Esophagus squamous epithelium (tissue), 5 donors: ENCODE data around the gene RBMX2. TPM values are rescaled to one million over a fixed set of nuclear protein-coding genes. Genes with fewer than 3 reads are reported as not detected.

Experiments
- DNase-seq: peaks from one replicate; lab custom pipeline; 2025; lab: John Stamatoyannopoulos, UW
- H3K27ac ChIP-seq, 4 donors: fragments of 200-600 bp; sonication (generic); one replicate each; pipeline ENCODE4 v1.5.1; 2016 to 2019; ENCODE audit warnings: mild to moderate bottlenecking in 1 of 4
- H3K27me3 ChIP-seq, 4 donors: fragments of 200-600 bp; sonication (generic); 1 replicate in 3 of 4; 2 replicates in 1 of 4; pipeline versions ENCODE4 v1.5.1 to v1.6.0; 2017 to 2021; ENCODE audit warnings: antibody characterized with exemption in 1 of 4
- H3K36me3 ChIP-seq, 3 donors: fragments of 200-600 bp; sonication (generic); one replicate each; pipeline ENCODE4 v1.5.1; 2016 to 2019
- H3K4me1 ChIP-seq, 3 donors: fragments of 200-600 bp; sonication (generic); one replicate each; pipeline ENCODE4 v1.5.1; 2017 to 2019
- H3K4me3 ChIP-seq, 4 donors: fragments of 200-600 bp; sonication (generic); 1 replicate in 3 of 4; 2 replicates in 1 of 4; pipeline ENCODE4 v1.5.1; 2016 to 2019; ENCODE audit warnings: mild to moderate bottlenecking in 2 of 4, moderate library complexity in 1 of 4
- H3K9me3 ChIP-seq, 3 donors: fragments of 200-600 bp; sonication (generic); one replicate each; pipeline ENCODE4 v1.5.1; 2016 to 2019
- POLR2A ChIP-seq, 4 donors: fragments of 450-650 bp; IDR thresholded peaks; one replicate each; pipeline ENCODE4 v1.6.1; 2017; ENCODE audit warnings: antibody characterized with exemption in 4 of 4, mild to moderate bottlenecking in 4 of 4, moderate library complexity in 3 of 4
- WGBS, 2 donors: methylation state at CpG; one replicate each; pipeline ENCODE4 v1.1.5; 2018; 5-methylcytosine and 5-hydroxymethylcytosine counted together
- intact Hi-C: fragments of 100-400 bp; cut with DNase I; formaldehyde crosslinking; loops from one replicate; pipeline ENCODE4 v1.15.0; 2022
- total RNA-seq, 4 donors: library from RNA; depleted of rRNA; stranded (reverse); fragments of >200 nt; gene quantifications; one replicate each; pipeline ENCODE4 v1.1.0, GENCODE V29; 2016
- TF ChIP-seq, protein P1 (sequence below), 6 experiments: fragments of 450-650 bp in 4 of 6; fragments of 200-600 bp in 2 of 6; sonication (generic) in 2 of 6; IDR thresholded peaks; one replicate each; pipeline ENCODE4 v1.5.1; 2016 to 2019; ENCODE audit warnings: antibody characterized with exemption in 6 of 6, mild to moderate bottlenecking in 4 of 6, moderate library complexity in 4 of 6
- donor health status: DM: yes; HTN: yes; CAD: no.

The RBMX2 gene
- total RNA-seq, 4 donors from 2014 or later, result 4.4 to 13.0 (median 11.3) TPM

DNA sequence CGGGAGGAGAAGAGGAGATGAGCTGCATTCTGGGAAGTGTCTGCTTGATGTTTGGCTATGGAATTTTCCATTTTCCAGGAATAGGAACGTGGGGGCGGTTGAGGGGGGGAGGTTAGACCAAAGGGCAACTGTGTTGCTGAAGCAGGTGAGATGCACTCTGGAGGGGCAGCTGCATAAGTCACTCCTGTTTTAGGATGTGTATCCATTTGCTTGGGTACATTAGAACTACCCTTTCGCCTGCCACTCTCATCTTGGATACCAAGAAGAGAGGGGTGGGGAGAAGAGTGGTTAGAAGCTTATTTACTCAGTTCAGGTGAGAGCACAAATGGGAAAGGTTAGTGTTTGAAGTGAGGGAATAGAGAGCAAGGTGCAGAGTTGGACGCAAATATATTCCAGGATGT lies 15.4 kb upstream of the RBMX2 start:
- H3K36me3 ChIP-seq, result no peaks in the 10 kb centered on the region

DNA sequence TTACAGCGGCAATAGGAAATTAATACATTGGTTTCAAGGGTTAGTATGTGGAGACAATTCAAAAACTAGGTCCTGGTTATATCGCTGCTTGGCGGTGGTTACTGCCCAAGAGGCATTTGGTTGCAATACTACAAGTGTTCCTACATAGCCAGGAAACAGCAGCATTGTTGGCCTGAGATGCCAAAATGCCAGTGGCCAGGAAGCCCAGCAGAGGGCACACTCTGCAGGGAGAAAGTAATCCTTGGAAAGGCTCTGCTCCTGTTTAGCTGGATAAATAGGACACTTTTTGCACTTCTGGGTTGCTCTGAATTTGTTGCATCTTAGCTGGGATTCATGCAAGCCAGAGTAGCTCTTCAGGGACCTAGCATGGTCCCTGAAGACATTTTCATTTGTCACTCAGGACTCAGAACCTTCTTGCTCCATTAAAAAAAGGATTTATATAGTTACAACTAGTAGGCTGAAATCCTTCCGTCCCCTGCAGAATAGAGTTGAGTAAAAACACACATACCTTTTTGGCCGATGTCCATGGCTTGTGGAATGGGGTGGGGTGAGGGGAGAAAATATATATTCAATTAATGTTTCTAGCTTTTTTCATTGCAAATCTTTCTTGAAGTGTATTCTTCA lies 8.2 kb upstream of the RBMX2 start:
- WGBS, 2 donors, result 32 to 37% methylated on average over 4 to 5 of the region's 5 CpGs
- intact Hi-C loops, result no loop called here
- DNase-seq, result no peak

More for the DNA sequence above, 15.4 kb upstream of the RBMX2 start:
- H3K27ac ChIP-seq, result no peak overlapping the region
- WGBS, 2 donors, result 20 to 53% methylated on average over 1 to 4 of the region's 5 CpGs
- no peak for DNase-seq
- H3K4me1 ChIP-seq, result no peaks in the 10 kb centered on the region
- no peaks in the 10 kb centered on the region for H3K9me3 ChIP-seq
- H3K4me3 ChIP-seq, result no peak overlapping the region
- intact Hi-C loops, result no loop called here
- TF ChIP-seq, protein P1, sequence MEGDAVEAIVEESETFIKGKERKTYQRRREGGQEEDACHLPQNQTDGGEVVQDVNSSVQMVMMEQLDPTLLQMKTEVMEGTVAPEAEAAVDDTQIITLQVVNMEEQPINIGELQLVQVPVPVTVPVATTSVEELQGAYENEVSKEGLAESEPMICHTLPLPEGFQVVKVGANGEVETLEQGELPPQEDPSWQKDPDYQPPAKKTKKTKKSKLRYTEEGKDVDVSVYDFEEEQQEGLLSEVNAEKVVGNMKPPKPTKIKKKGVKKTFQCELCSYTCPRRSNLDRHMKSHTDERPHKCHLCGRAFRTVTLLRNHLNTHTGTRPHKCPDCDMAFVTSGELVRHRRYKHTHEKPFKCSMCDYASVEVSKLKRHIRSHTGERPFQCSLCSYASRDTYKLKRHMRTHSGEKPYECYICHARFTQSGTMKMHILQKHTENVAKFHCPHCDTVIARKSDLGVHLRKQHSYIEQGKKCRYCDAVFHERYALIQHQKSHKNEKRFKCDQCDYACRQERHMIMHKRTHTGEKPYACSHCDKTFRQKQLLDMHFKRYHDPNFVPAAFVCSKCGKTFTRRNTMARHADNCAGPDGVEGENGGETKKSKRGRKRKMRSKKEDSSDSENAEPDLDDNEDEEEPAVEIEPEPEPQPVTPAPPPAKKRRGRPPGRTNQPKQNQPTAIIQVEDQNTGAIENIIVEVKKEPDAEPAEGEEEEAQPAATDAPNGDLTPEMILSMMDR (IDR thresholded peaks at IDR 0.05), result no peak
- TF ChIP-seq POLR2A (IDR thresholded peaks at IDR 0.05), result no peak
- no peaks in the 10 kb centered on the region for H3K27me3 ChIP-seq

DNA sequence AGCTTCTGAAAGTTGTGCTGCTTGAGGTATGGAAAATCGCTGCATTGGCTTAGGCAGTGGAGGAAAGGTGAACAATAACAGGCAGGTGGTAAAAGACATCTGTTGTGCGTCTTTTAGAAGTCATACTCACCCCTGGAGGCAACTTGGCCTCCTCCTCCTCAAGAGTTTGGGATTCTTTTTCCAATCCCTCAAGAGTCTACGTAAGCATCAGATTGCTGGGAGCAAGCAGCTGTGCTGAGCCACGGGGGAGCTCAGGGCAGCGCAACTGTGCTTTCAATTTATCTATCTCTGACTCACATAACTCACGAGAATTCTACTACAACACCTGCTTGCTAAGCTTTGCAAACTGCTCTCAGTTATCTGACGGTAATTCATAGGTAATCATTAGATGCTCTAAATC lies 6.4 kb upstream of the RBMX2 start:
- no peak for DNase-seq
- TF ChIP-seq, protein P1 (IDR thresholded peaks at IDR 0.05), result no peak
- TF ChIP-seq POLR2A (IDR thresholded peaks at IDR 0.05), result no peak
- no peaks in the 10 kb centered on the region for H3K36me3 ChIP-seq
- intact Hi-C loops, result no loop called here
- H3K27ac ChIP-seq, result no peak overlapping the region
- WGBS, 2 donors, result 61% methylated on average over 7 of the region's 7 CpGs
- H3K9me3 ChIP-seq, result no peaks in the 10 kb centered on the region
- peaks cover 0 to 4% (median 0%) of the 10 kb centered on the region in 4 donors for H3K27me3 ChIP-seq
- H3K4me1 ChIP-seq, result no peaks in the 10 kb centered on the region
- H3K4me3 ChIP-seq, result no peak overlapping the region

More for the DNA sequence above, 8.2 kb upstream of the RBMX2 start:
- TF ChIP-seq, protein P1 (IDR thresholded peaks at IDR 0.05), result peak in 5 of 6 experiments; percentile 42 to 57 (median 47)
- TF ChIP-seq POLR2A (IDR thresholded peaks at IDR 0.05), result no peak
- Histone ChIP-seq H3K4me3 (no peak overlapping the region), H3K27ac (no peak overlapping the region), H3K4me1 (no peaks in the 10 kb centered on the region), H3K36me3 (no peaks in the 10 kb centered on the region), H3K27me3 (peaks cover 0 to 4% (median 0%) of the 10 kb centered on the region in 4 donors), H3K9me3 (no peaks in the 10 kb centered on the region)

DNA sequence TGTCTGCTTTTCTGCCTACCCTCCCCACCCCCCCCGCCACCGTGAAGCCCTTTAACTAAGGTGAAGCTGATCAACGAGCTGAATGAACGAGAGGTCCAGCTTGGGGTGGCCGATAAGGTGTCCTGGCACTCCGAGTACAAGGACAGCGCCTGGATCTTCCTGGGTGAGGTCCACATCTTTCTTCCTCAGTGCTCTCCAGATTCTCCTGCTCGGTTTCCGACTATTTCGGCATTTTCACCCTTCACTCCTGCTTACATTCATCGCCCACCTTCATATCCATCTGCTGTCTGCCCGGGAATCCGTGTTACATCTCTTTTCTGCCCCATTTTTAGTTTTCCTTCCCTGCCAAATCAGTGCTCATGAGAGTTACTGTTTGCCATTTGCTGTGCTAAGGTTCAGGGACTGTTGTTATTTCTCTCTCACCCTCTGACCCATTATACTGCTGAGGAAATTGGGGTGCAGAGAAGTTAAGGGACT lies 459 bp downstream of the RBMX2 start:
- H3K27me3 ChIP-seq, result no peaks in the 10 kb centered on the region

DNA sequence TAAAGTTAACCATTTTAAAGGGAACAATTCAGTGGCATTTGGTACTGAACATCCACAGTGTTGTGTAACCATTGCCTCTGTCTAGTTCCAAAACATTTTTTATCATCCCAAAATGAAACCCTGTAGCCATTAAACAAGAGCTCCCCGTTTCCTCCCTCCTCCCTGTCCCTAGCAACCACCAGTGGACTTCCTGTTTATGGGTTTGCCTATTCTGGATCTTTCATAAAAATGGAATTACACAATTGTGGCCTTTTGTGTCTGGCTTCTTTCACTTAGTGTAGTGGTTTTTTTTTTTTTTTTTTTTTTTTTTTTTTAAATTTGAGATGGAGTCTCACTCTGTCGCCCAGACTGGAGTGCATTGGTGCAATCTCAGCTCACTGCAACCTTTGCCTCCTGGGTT lies 11.6 kb downstream of the RBMX2 start:
- H3K9me3 ChIP-seq, result no peaks in the 10 kb centered on the region
- no peak overlapping the region for H3K27ac ChIP-seq
- no peaks in the 10 kb centered on the region for H3K27me3 ChIP-seq
- intact Hi-C loops, result no loop called here
- DNase-seq, result no peak
- H3K4me3 ChIP-seq, result no peak overlapping the region
- H3K4me1 ChIP-seq, result no peaks in the 10 kb centered on the region
- H3K36me3 ChIP-seq, result peaks cover 0 to 51% (median 4%) of the 10 kb centered on the region in 3 donors
- 47 to 83% methylated on average over 1 to 2 of the region's 2 CpGs for WGBS, 2 donors
- no peak for TF ChIP-seq POLR2A (IDR thresholded peaks at IDR 0.05)
- TF ChIP-seq, protein P1 (IDR thresholded peaks at IDR 0.05), result no peak

More for the DNA sequence above, 459 bp downstream of the RBMX2 start:
- peaks cover 0 to 25% (median 0%) of the 10 kb centered on the region in 3 donors for H3K36me3 ChIP-seq
- peak overlapping the region; percentile 55 to 80 (median 62) for H3K4me3 ChIP-seq
- no peak for DNase-seq
- H3K27ac ChIP-seq, result peak overlapping the region; percentile 76 to 85 (median 82)
- TF ChIP-seq POLR2A (IDR thresholded peaks at IDR 0.05), result no peak
- TF ChIP-seq, protein P1 (IDR thresholded peaks at IDR 0.05), result no peak
- H3K4me1 ChIP-seq, result peaks cover 0 to 19% (median 0%) of the 10 kb centered on the region in 3 donors
- H3K9me3 ChIP-seq, result no peaks in the 10 kb centered on the region
- 0 to 38% methylated on average over 9 to 10 of the region's 13 CpGs for whole genome bisulfite sequencing, 2 donors
- intact Hi-C loops, result no loop called here
